RWPE1 (cell line): ENCODE data around the gene SMAP2.

Experiments
- CTCF ChIA-PET: fragments of 350-600 bp; sonication (Branson Sonifier 250); formaldehyde crosslinking; extraction: SDS; loops from one replicate; lab custom pipeline; 2021; lab: Yijun Ruan, JAX
- POLR2A ChIA-PET: fragments of 400-600 bp; formaldehyde crosslinking; extraction: SDS; loops from one replicate; lab custom pipeline; 2020; ENCODE audit warnings: antibody characterized with exemption; ENCODE audit not compliant: low non-redundant PET; lab: Yijun Ruan, JAX
- DNase-seq: peaks from one replicate; pipeline ENCODE4 v3.0.0; 2012; ENCODE audit warnings: low spot score
- H3K27ac ChIP-seq: fragments of 450-650 bp; 2 replicates; pipeline ENCODE4 v1.5.1; 2017
- CTCF ChIP-seq: fragments of 450-650 bp; conservative IDR thresholded peaks from 2 replicates; pipeline ENCODE4 v1.5.1; 2017; ENCODE audit warnings: low read depth, mild to moderate bottlenecking

SMAP2 gene

GRCh38 chr1:40395190-40396175, 22.0 kb downstream of the SMAP2 start:
- no peak for TF ChIP-seq CTCF
- no peak overlapping the region for H3K27ac ChIP-seq
- no peak for DNase-seq
- POLR2A ChIA-PET: no interaction called here
- CTCF ChIA-PET: interaction anchor here (1.1 kb wide), 1 partner anchor 57 kb away, joined by 6 read pairs; no protein-coding TSS in a partner anchor

- DNase-seq: no peak
- ChIA-PET CTCF (interaction anchor here (1.1 kb wide), 1 partner anchor 58 kb away, joined by 6 read pairs; no protein-coding TSS in a partner anchor), POLR2A (no interaction called here)
- H3K27ac ChIP-seq: no peak overlapping the region
- no peak for TF ChIP-seq CTCF
Observed at GRCh38 chr1:40396420-40396819, 22.9 kb downstream of the SMAP2 start.

- CTCF ChIA-PET: no interaction called here
- TF ChIP-seq CTCF: no peak
- no peak for DNase-seq
- no peak overlapping the region for H3K27ac ChIP-seq
- POLR2A ChIA-PET: no interaction called here
Observed at GRCh38 chr1:40397258-40397657, 23.7 kb downstream of the SMAP2 start.

- no peak for TF ChIP-seq CTCF
- ChIA-PET CTCF (interaction anchor here (0.7 kb wide), 1 partner anchor 256 kb away, joined by 5 read pairs; no protein-coding TSS in a partner anchor), POLR2A (interaction anchor here (0.6 kb wide), 1 partner anchor 239 kb away, joined by 3 read pairs; the partner anchor contains the start of gene RLF)
- H3K27ac ChIP-seq: no peak overlapping the region
- DNase-seq: no peak
Observed at GRCh38 chr1:40399984-40400704, 26.6 kb downstream of the SMAP2 start.

- ChIA-PET CTCF (no interaction called here), POLR2A (no interaction called here)
- no peak overlapping the region for H3K27ac ChIP-seq
- no peak for TF ChIP-seq CTCF
- no peak for DNase-seq
Observed at GRCh38 chr1:40401473-40402201, 28.1 kb downstream of the SMAP2 start.
